Renal pelvis (tissue), 4 donors: ENCODE measurements around the gene FRY. TPM values are rescaled to one million over a fixed set of nuclear protein-coding genes. Genes with fewer than 3 reads are reported as not detected.

Experiments
- DNase-seq: peaks from one replicate; pipeline ENCODE4 v3.0.0-alpha.2; 2013
- polyA plus RNA-seq, 3 donors: library from polyadenylated mRNA; unstranded; fragments of 120-200 nt; gene quantifications; one replicate each; pipeline ENCODE4 v1.2.1, GENCODE V29; 2013; ENCODE audit not compliant: insufficient read length in 3 of 3

FRY gene
- polyA plus RNA-seq, 3 donors = 51.2 to 69.5 (median 64.7) TPM

GRCh38 chr13:32013181-32013580, 18.4 kb upstream of the FRY start:
- no peak for DNase-seq

GRCh38 chr13:32016119-32016518, 15.5 kb upstream of the FRY start:
- DNase-seq = no peak

- no peak for DNase-seq
Observed at GRCh38 chr13:32016631-32017030, 14.9 kb upstream of the FRY start.

GRCh38 chr13:32017474-32017873, 14.1 kb upstream of the FRY start:
- no peak for DNase-seq

GRCh38 chr13:32019612-32020233, 11.9 kb upstream of the FRY start:
- DNase-seq = peak; percentile 76

- DNase-seq = no peak
Observed at GRCh38 chr13:32021785-32022184, 9.8 kb upstream of the FRY start.

- DNase-seq = no peak
Observed at GRCh38 chr13:32022311-32022710, 9.3 kb upstream of the FRY start.

GRCh38 chr13:32023096-32023495, 8.5 kb upstream of the FRY start:
- no peak for DNase-seq

GRCh38 chr13:32023698-32024097, 7.9 kb upstream of the FRY start:
- DNase-seq = no peak

- no peak for DNase-seq
Observed at GRCh38 chr13:32024750-32025149, 6.8 kb upstream of the FRY start.

- DNase-seq = no peak
Observed at GRCh38 chr13:32025730-32026129, 5.8 kb upstream of the FRY start.

GRCh38 chr13:32026623-32027022, 5.0 kb upstream of the FRY start:
- DNase-seq = no peak

GRCh38 chr13:32028711-32029110, 2.9 kb upstream of the FRY start:
- DNase-seq = no peak

- no peak for DNase-seq
Observed at GRCh38 chr13:32029684-32030083, 1.9 kb upstream of the FRY start.

GRCh38 chr13:32031815-32032370, 319 bp downstream of the FRY start:
- DNase-seq = no peak

GRCh38 chr13:32032759-32033158, 1.2 kb downstream of the FRY start:
- no peak for DNase-seq

- DNase-seq = no peak
Observed at GRCh38 chr13:32033744-32034143, 2.2 kb downstream of the FRY start.

GRCh38 chr13:32035716-32036115, 4.1 kb downstream of the FRY start:
- DNase-seq = no peak

GRCh38 chr13:32036126-32036695, 4.6 kb downstream of the FRY start:
- no peak for DNase-seq

GRCh38 chr13:32036757-32037156, 5.2 kb downstream of the FRY start:
- no peak for DNase-seq

GRCh38 chr13:32037471-32037870, 5.9 kb downstream of the FRY start:
- DNase-seq = no peak

GRCh38 chr13:32038343-32038742, 6.8 kb downstream of the FRY start:
- no peak for DNase-seq

GRCh38 chr13:32039056-32039455, 7.5 kb downstream of the FRY start:
- DNase-seq = no peak

GRCh38 chr13:32039528-32039927, 8.0 kb downstream of the FRY start:
- DNase-seq = no peak
